Stimulated activated naive CD8-positive, alpha-beta T cell treated with anti-CD3 and anti-CD28 coated beads, Interleukin-15, Interleukin-2, amounts not matched to agents 100 ng/mL and 50 ng/mL, for 24 hours (primary cell): ENCODE data around the gene NDE1.
"Not testable (repeated sequence)": the region's sequence is repeated elsewhere in the genome, so short reads cannot be mapped to it uniquely, and the experiment has no call there.

Experiments used
- H3K27ac Mint-ChIP-seq: one replicate; pipeline ENCODE4 v1.8.0; 2021; ENCODE audit warnings: mild to moderate bottlenecking, mixed read lengths
- H3K27me3 Mint-ChIP-seq: one replicate; pipeline ENCODE4 v1.8.0; 2021; ENCODE audit warnings: mixed read lengths
- H3K36me3 Mint-ChIP-seq: one replicate; pipeline ENCODE4 v1.8.0; 2021; ENCODE audit warnings: low read depth, mixed read lengths
- H3K4me1 Mint-ChIP-seq: one replicate; pipeline ENCODE4 v1.8.0; 2021; ENCODE audit warnings: low read depth, mixed read lengths
- H3K4me3 Mint-ChIP-seq: one replicate; pipeline ENCODE4 v1.8.0; 2021; ENCODE audit warnings: mild to moderate bottlenecking, mixed read lengths
- H3K9me3 Mint-ChIP-seq: one replicate; pipeline ENCODE4 v1.8.0; 2021; ENCODE audit warnings: mixed read lengths

The NDE1 gene

GRCh38 chr16:15650019-15650697 is at the start of gene NDE1:
Gene NDE1 (plus strand): TSS chr16:15650245. CDS start chr16:15664779, 14,534 bp downstream.
- no peaks in the 10 kb centered on the region for H3K27me3 Mint-ChIP-seq
- no peaks in the 10 kb centered on the region for H3K9me3 Mint-ChIP-seq
- peaks cover 26% of the 10 kb centered on the region for H3K36me3 Mint-ChIP-seq
- H3K4me1 Mint-ChIP-seq = peaks cover 44% of the 10 kb centered on the region
- peak within 1 kb of the TSS; percentile 98 for H3K27ac Mint-ChIP-seq
- peak within 1 kb of the TSS; percentile 99 for H3K4me3 Mint-ChIP-seq

GRCh38 chr16:15601212-15601879 is 48.7 kb upstream of the NDE1 start:
- Mint-ChIP-seq H3K4me3 (no peak overlapping the region), H3K9me3 (no peaks in the 10 kb centered on the region), H3K4me1 (peaks cover 37% of the 10 kb centered on the region), H3K36me3 (peaks cover 85% of the 10 kb centered on the region), H3K27ac (no peak overlapping the region), H3K27me3 (no peaks in the 10 kb centered on the region)

GRCh38 chr16:15602285-15603044 is 47.6 kb upstream of the NDE1 start:
- H3K4me1 Mint-ChIP-seq = peaks cover 26% of the 10 kb centered on the region
- H3K27me3 Mint-ChIP-seq = no peaks in the 10 kb centered on the region
- no peaks in the 10 kb centered on the region for H3K9me3 Mint-ChIP-seq
- H3K36me3 Mint-ChIP-seq = peaks cover 82% of the 10 kb centered on the region
- peak overlapping the region; percentile 4 for H3K27ac Mint-ChIP-seq
- H3K4me3 Mint-ChIP-seq = no peak overlapping the region

- Mint-ChIP-seq H3K36me3 (peaks cover 83% of the 10 kb centered on the region), H3K4me1 (peaks cover 5% of the 10 kb centered on the region), H3K27ac (peak overlapping the region; percentile 18), H3K9me3 (no peaks in the 10 kb centered on the region), H3K4me3 (no peak overlapping the region), H3K27me3 (no peaks in the 10 kb centered on the region)
Measured at GRCh38 chr16:15604460-15605440, 45.3 kb upstream of the NDE1 start.

- Mint-ChIP-seq H3K27ac (peak overlapping the region; percentile 79), H3K4me1 (peaks cover 8% of the 10 kb centered on the region), H3K4me3 (no peak overlapping the region), H3K36me3 (peaks cover 83% of the 10 kb centered on the region), H3K9me3 (no peaks in the 10 kb centered on the region), H3K27me3 (no peaks in the 10 kb centered on the region)
Measured at GRCh38 chr16:15605839-15606517, 44.1 kb upstream of the NDE1 start.

GRCh38 chr16:15606518-15607220 is 43.4 kb upstream of the NDE1 start:
- Mint-ChIP-seq H3K27ac (peak overlapping the region; percentile 79), H3K9me3 (no peaks in the 10 kb centered on the region), H3K4me1 (peaks cover 8% of the 10 kb centered on the region), H3K27me3 (no peaks in the 10 kb centered on the region), H3K36me3 (peaks cover 78% of the 10 kb centered on the region), H3K4me3 (no peak overlapping the region)

- Mint-ChIP-seq H3K36me3 (peaks cover 76% of the 10 kb centered on the region), H3K27ac (peak overlapping the region; percentile 79)
- not testable (repeated sequence) for H3K9me3 Mint-ChIP-seq, H3K4me3 Mint-ChIP-seq, H3K27me3 Mint-ChIP-seq, H3K4me1 Mint-ChIP-seq
Measured at GRCh38 chr16:15607221-15607699, 42.8 kb upstream of the NDE1 start.

GRCh38 chr16:15607700-15608396 is 42.2 kb upstream of the NDE1 start:
- Mint-ChIP-seq H3K27ac (no peak overlapping the region), H3K4me3 (no peak overlapping the region), H3K9me3 (no peaks in the 10 kb centered on the region), H3K36me3 (peaks cover 77% of the 10 kb centered on the region), H3K4me1 (peaks cover 8% of the 10 kb centered on the region), H3K27me3 (no peaks in the 10 kb centered on the region)

GRCh38 chr16:15608398-15609285 is 41.4 kb upstream of the NDE1 start:
- Mint-ChIP-seq H3K27me3 (no peaks in the 10 kb centered on the region), H3K27ac (no peak overlapping the region), H3K36me3 (peaks cover 75% of the 10 kb centered on the region), H3K4me3 (no peak overlapping the region), H3K9me3 (no peaks in the 10 kb centered on the region), H3K4me1 (peaks cover 8% of the 10 kb centered on the region)

GRCh38 chr16:15609286-15609649 is 40.8 kb upstream of the NDE1 start:
- Mint-ChIP-seq H3K36me3 (peaks cover 73% of the 10 kb centered on the region), H3K27ac (no peak overlapping the region), H3K9me3 (no peaks in the 10 kb centered on the region), H3K4me3 (no peak overlapping the region), H3K27me3 (no peaks in the 10 kb centered on the region), H3K4me1 (peaks cover 8% of the 10 kb centered on the region)

- Mint-ChIP-seq H3K27me3 (no peaks in the 10 kb centered on the region), H3K4me3 (no peak overlapping the region), H3K27ac (peak overlapping the region; percentile 59), H3K9me3 (no peaks in the 10 kb centered on the region), H3K4me1 (peaks cover 8% of the 10 kb centered on the region), H3K36me3 (peaks cover 68% of the 10 kb centered on the region)
Measured at GRCh38 chr16:15610369-15610871, 39.6 kb upstream of the NDE1 start.

GRCh38 chr16:15611610-15612009 is 38.4 kb upstream of the NDE1 start:
- H3K4me1 Mint-ChIP-seq = peaks cover 8% of the 10 kb centered on the region
- H3K27ac Mint-ChIP-seq = peak overlapping the region; percentile 30
- H3K9me3 Mint-ChIP-seq = no peaks in the 10 kb centered on the region
- no peak overlapping the region for H3K4me3 Mint-ChIP-seq
- peaks cover 67% of the 10 kb centered on the region for H3K36me3 Mint-ChIP-seq
- no peaks in the 10 kb centered on the region for H3K27me3 Mint-ChIP-seq
